IPS-18a (cell line): ENCODE data around the gene FIGNL2.

ENCODE experiments used
- H3K27ac ChIP-seq: one replicate; pipeline ENCODE4 v1.5.1; 2013; ENCODE audit warnings: low read length
- H3K27me3 ChIP-seq: one replicate; pipeline ENCODE4 v1.6.1; 2013; ENCODE audit warnings: mild to moderate bottlenecking, low read length; ENCODE audit not compliant: control insufficient read depth, insufficient read depth
- H3K36me3 ChIP-seq: one replicate; pipeline ENCODE4 v1.6.1; 2013; ENCODE audit warnings: low read depth, low read length; ENCODE audit not compliant: control insufficient read depth
- H3K4me1 ChIP-seq: one replicate; pipeline ENCODE4 v1.6.1; 2013; ENCODE audit warnings: low read depth, low read length; ENCODE audit not compliant: control insufficient read depth
- H3K4me3 ChIP-seq: one replicate; pipeline ENCODE4 v1.5.1; 2013; ENCODE audit warnings: low read length
- H3K9ac ChIP-seq: one replicate; pipeline ENCODE4 v1.6.1; 2013; ENCODE audit warnings: mild to moderate bottlenecking, low read length, moderate library complexity
- H3K9me3 ChIP-seq: one replicate; pipeline ENCODE4 v1.6.1; 2013; ENCODE audit warnings: low read depth, low read length; ENCODE audit not compliant: control insufficient read depth

FIGNL2 gene

GRCh38 chr12:51818086-51818485 lies 30.4 kb downstream of the FIGNL2 start:
- no peak overlapping the region for H3K9ac ChIP-seq
- H3K9me3 ChIP-seq: no peaks in the 10 kb centered on the region
- H3K27me3 ChIP-seq: peaks cover 57% of the 10 kb centered on the region
- peaks cover 4% of the 10 kb centered on the region for H3K4me1 ChIP-seq
- H3K4me3 ChIP-seq: no peak overlapping the region
- no peaks in the 10 kb centered on the region for H3K36me3 ChIP-seq
- no peak overlapping the region for H3K27ac ChIP-seq

- H3K9ac ChIP-seq: no peak overlapping the region
- peaks cover 3% of the 10 kb centered on the region for H3K4me1 ChIP-seq
- H3K27me3 ChIP-seq: peaks cover 57% of the 10 kb centered on the region
These were observed 31.2 kb downstream of the FIGNL2 start for GRCh38 chr12:51817027-51817953.

GRCh38 chr12:51815571-51815970 lies 32.9 kb downstream of the FIGNL2 start:
- H3K36me3 ChIP-seq: no peaks in the 10 kb centered on the region
- H3K27me3 ChIP-seq: peaks cover 54% of the 10 kb centered on the region
- no peaks in the 10 kb centered on the region for H3K9me3 ChIP-seq
- no peak overlapping the region for H3K4me3 ChIP-seq
- H3K9ac ChIP-seq: no peak overlapping the region
- no peaks in the 10 kb centered on the region for H3K4me1 ChIP-seq
- H3K27ac ChIP-seq: no peak overlapping the region

More at GRCh38 chr12:51817027-51817953, 31.2 kb downstream of the FIGNL2 start:
- Histone ChIP-seq H3K9me3 (no peaks in the 10 kb centered on the region), H3K36me3 (no peaks in the 10 kb centered on the region), H3K4me3 (no peak overlapping the region), H3K27ac (no peak overlapping the region)

- no peaks in the 10 kb centered on the region for H3K36me3 ChIP-seq
- H3K9me3 ChIP-seq: no peaks in the 10 kb centered on the region
- H3K4me3 ChIP-seq: peak overlapping the region; percentile 50
- H3K4me1 ChIP-seq: no peaks in the 10 kb centered on the region
- H3K27ac ChIP-seq: no peak overlapping the region
- peaks cover 46% of the 10 kb centered on the region for H3K27me3 ChIP-seq
- peak overlapping the region; percentile 11 for H3K9ac ChIP-seq
These were observed 34.0 kb downstream of the FIGNL2 start for GRCh38 chr12:51814311-51815088.

GRCh38 chr12:51813931-51814310 lies 34.6 kb downstream of the FIGNL2 start:
- no peaks in the 10 kb centered on the region for H3K36me3 ChIP-seq
- peak overlapping the region; percentile 50 for H3K4me3 ChIP-seq
- H3K27ac ChIP-seq: no peak overlapping the region
- peaks cover 43% of the 10 kb centered on the region for H3K27me3 ChIP-seq
- H3K9ac ChIP-seq: no peak overlapping the region
- no peaks in the 10 kb centered on the region for H3K9me3 ChIP-seq
- H3K4me1 ChIP-seq: no peaks in the 10 kb centered on the region

GRCh38 chr12:51812871-51813270 lies 35.6 kb downstream of the FIGNL2 start:
- H3K36me3 ChIP-seq: no peaks in the 10 kb centered on the region
- H3K27ac ChIP-seq: no peak overlapping the region
- H3K9me3 ChIP-seq: no peaks in the 10 kb centered on the region
- no peaks in the 10 kb centered on the region for H3K4me1 ChIP-seq
- no peak overlapping the region for H3K9ac ChIP-seq
- H3K4me3 ChIP-seq: no peak overlapping the region
- peaks cover 43% of the 10 kb centered on the region for H3K27me3 ChIP-seq

GRCh38 chr12:51811203-51812202 lies 37.0 kb downstream of the FIGNL2 start:
- Histone ChIP-seq H3K27me3 (peaks cover 35% of the 10 kb centered on the region), H3K4me1 (no peaks in the 10 kb centered on the region), H3K36me3 (no peaks in the 10 kb centered on the region), H3K9ac (no peak overlapping the region), H3K9me3 (no peaks in the 10 kb centered on the region), H3K4me3 (no peak overlapping the region), H3K27ac (no peak overlapping the region)

- peaks cover 14% of the 10 kb centered on the region for H3K27me3 ChIP-seq
- no peak overlapping the region for H3K4me3 ChIP-seq
- H3K27ac ChIP-seq: no peak overlapping the region
- no peaks in the 10 kb centered on the region for H3K4me1 ChIP-seq
- H3K36me3 ChIP-seq: no peaks in the 10 kb centered on the region
- H3K9ac ChIP-seq: no peak overlapping the region
- no peaks in the 10 kb centered on the region for H3K9me3 ChIP-seq
These were observed 39.3 kb downstream of the FIGNL2 start for GRCh38 chr12:51809193-51809592.

GRCh38 chr12:51806896-51807295 lies 41.6 kb downstream of the FIGNL2 start:
- Histone ChIP-seq H3K9me3 (no peaks in the 10 kb centered on the region), H3K9ac (no peak overlapping the region), H3K36me3 (no peaks in the 10 kb centered on the region), H3K4me1 (no peaks in the 10 kb centered on the region), H3K27ac (no peak overlapping the region), H3K4me3 (no peak overlapping the region), H3K27me3 (no peaks in the 10 kb centered on the region)

- Histone ChIP-seq H3K9me3 (no peaks in the 10 kb centered on the region), H3K4me1 (no peaks in the 10 kb centered on the region), H3K27me3 (no peaks in the 10 kb centered on the region)
These were observed 47.5 kb downstream of the FIGNL2 start for GRCh38 chr12:51801027-51801426.

GRCh38 chr12:51798501-51798900 lies 50.0 kb downstream of the FIGNL2 start:
- no peak overlapping the region for H3K4me3 ChIP-seq
- no peaks in the 10 kb centered on the region for H3K4me1 ChIP-seq
- H3K9ac ChIP-seq: no peak overlapping the region
- no peaks in the 10 kb centered on the region for H3K9me3 ChIP-seq
- H3K36me3 ChIP-seq: peaks cover 29% of the 10 kb centered on the region
- H3K27ac ChIP-seq: no peak overlapping the region
- no peaks in the 10 kb centered on the region for H3K27me3 ChIP-seq

More at GRCh38 chr12:51801027-51801426, 47.5 kb downstream of the FIGNL2 start:
- Histone ChIP-seq H3K27ac (no peak overlapping the region), H3K4me3 (no peak overlapping the region), H3K9ac (no peak overlapping the region), H3K36me3 (peaks cover 13% of the 10 kb centered on the region)
